ENCODE results near the gene CLMP.
"Not testable (repeated sequence)": the region's sequence is repeated elsewhere in the genome, so short reads cannot be mapped to it uniquely, and the experiment has no call there.

The CLMP gene

GRCh38 chr11:123148965-123149364 is 46.1 kb downstream of the CLMP start:
- Histone ChIP-seq H3K36me3 (ENCODE audit: insufficient read depth, low read length) (no peaks in the 10 kb centered on the region), H3K9ac (ENCODE audit: low read depth, low read length) (no peak overlapping the region), H3K4me1 (ENCODE audit: insufficient read depth, low read length) (no peaks in the 10 kb centered on the region), H3K4me3 (ENCODE audit: low read length) (no peak overlapping the region), H3K27ac (ENCODE audit: low read depth, low read length) (no peak overlapping the region), H3K9me3 (ENCODE audit: insufficient read depth, low read depth, low read length) (no peaks in the 10 kb centered on the region), H3K27me3 (ENCODE audit: insufficient read depth, low read length) (no peaks in the 10 kb centered on the region)
- WGBS, result 97% methylated on average over 4 of the region's 4 CpGs

- Histone ChIP-seq H3K36me3 (ENCODE audit: insufficient read depth, low read length) (no peaks in the 10 kb centered on the region), H3K27ac (ENCODE audit: low read depth, low read length) (no peak overlapping the region), H3K4me1 (ENCODE audit: insufficient read depth, low read length) (no peaks in the 10 kb centered on the region), H3K9me3 (ENCODE audit: insufficient read depth, low read depth, low read length) (no peaks in the 10 kb centered on the region), H3K4me3 (ENCODE audit: low read length) (no peak overlapping the region), H3K9ac (ENCODE audit: low read depth, low read length) (no peak overlapping the region), H3K27me3 (ENCODE audit: insufficient read depth, low read length) (no peaks in the 10 kb centered on the region)
- 85% methylated on average over 9 of the region's 9 CpGs for WGBS
Observed at GRCh38 chr11:123145661-123146060, 49.4 kb downstream of the CLMP start.

DNA sequence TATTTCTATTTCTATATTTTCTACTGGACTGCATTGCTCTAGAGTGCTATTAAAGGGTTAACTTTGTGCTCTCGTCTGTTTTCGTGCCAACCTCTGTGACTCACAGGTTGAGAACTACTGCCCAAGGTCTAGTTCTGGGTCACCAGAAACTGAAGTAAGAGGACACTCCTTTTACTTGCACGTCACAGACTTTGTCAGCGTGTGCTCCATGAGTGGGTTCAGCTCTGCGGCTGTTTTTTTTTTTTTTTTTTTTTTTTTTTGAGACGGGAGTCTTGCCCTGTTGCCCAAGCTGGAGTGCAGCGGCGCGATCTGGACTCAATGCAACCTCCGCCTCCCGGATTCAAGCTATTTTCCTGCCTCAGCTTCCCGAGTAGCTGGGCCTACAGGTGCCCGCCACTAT is 49.8 kb downstream of the CLMP start:
- Histone ChIP-seq H3K27me3 (ENCODE audit: insufficient read depth, low read length) (no peaks in the 10 kb centered on the region), H3K9ac (ENCODE audit: low read depth, low read length) (no peak overlapping the region), H3K9me3 (ENCODE audit: insufficient read depth, low read depth, low read length) (no peaks in the 10 kb centered on the region), H3K4me3 (ENCODE audit: low read length) (no peak overlapping the region), H3K4me1 (ENCODE audit: insufficient read depth, low read length) (no peaks in the 10 kb centered on the region), H3K27ac (ENCODE audit: low read depth, low read length) (no peak overlapping the region), H3K36me3 (ENCODE audit: insufficient read depth, low read length) (no peaks in the 10 kb centered on the region)
- 74% methylated on average over 13 of the region's 13 CpGs for WGBS

DNA sequence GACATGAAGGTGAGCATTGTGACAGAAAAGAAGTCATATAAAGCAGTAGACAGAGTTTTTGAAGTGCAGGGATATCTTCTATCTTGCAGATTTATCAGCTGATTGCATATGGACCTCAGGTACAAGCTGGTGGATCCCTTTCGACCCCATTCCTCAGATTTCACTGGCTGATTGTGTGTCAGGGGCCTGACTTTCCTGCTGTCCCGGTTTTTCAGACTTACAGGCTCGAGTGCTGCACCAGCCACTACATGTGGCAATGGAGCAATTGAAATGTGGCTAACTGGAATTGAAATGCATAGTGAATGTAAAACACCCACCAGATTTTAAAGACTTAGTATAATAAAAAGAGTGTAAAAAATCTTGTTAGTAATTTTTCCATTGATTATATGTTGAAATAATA is 50.3 kb downstream of the CLMP start:
- Histone ChIP-seq H3K27ac (ENCODE audit: low read depth, low read length) (no peak overlapping the region), H3K4me3 (ENCODE audit: low read length) (no peak overlapping the region), H3K27me3 (ENCODE audit: insufficient read depth, low read length) (no peaks in the 10 kb centered on the region)

DNA sequence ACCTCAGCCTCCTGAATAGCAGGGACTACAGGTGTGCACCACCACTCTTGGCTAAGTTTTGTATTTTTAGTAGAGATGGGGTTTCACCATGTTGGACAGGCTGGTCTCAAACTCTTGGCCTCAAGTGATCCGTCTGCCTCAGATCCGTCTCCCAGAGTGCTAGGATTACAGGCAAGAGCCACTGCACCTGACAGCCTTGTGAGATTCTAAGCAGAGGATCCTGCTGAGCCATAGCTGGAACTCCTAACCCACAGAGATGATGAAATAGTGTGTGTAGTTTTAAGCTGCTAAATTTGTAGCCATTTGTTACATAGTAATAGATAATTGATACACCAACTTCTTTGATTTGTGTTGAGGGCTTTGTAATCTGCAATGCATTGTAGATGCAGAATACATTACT is 51.1 kb downstream of the CLMP start:
- H3K27me3 ChIP-seq (ENCODE audit: insufficient read depth, low read length), result no peaks in the 10 kb centered on the region
- no peak overlapping the region for H3K9ac ChIP-seq (ENCODE audit: low read depth, low read length)
- no peak overlapping the region for H3K4me3 ChIP-seq (ENCODE audit: low read length)
- no peak overlapping the region for H3K27ac ChIP-seq (ENCODE audit: low read depth, low read length)
- no peaks in the 10 kb centered on the region for H3K4me1 ChIP-seq (ENCODE audit: insufficient read depth, low read length)
- no peaks in the 10 kb centered on the region for H3K9me3 ChIP-seq (ENCODE audit: insufficient read depth, low read depth, low read length)
- WGBS, result 94% methylated on average over 2 of the region's 2 CpGs
- H3K36me3 ChIP-seq (ENCODE audit: insufficient read depth, low read length), result no peaks in the 10 kb centered on the region

More for the DNA sequence above, 50.3 kb downstream of the CLMP start:
- WGBS, result 85% methylated on average over 3 of the region's 3 CpGs
- Histone ChIP-seq H3K36me3 (ENCODE audit: insufficient read depth, low read length) (no peaks in the 10 kb centered on the region), H3K9me3 (ENCODE audit: insufficient read depth, low read depth, low read length) (no peaks in the 10 kb centered on the region), H3K4me1 (ENCODE audit: insufficient read depth, low read length) (no peaks in the 10 kb centered on the region), H3K9ac (ENCODE audit: low read depth, low read length) (no peak overlapping the region)

- Histone ChIP-seq H3K9ac (ENCODE audit: low read depth, low read length) (no peak overlapping the region), H3K4me3 (ENCODE audit: low read length) (no peak overlapping the region), H3K36me3 (ENCODE audit: insufficient read depth, low read length) (no peaks in the 10 kb centered on the region), H3K4me1 (ENCODE audit: insufficient read depth, low read length) (no peaks in the 10 kb centered on the region), H3K9me3 (ENCODE audit: insufficient read depth, low read depth, low read length) (no peaks in the 10 kb centered on the region), H3K27ac (ENCODE audit: low read depth, low read length) (no peak overlapping the region), H3K27me3 (ENCODE audit: insufficient read depth, low read length) (no peaks in the 10 kb centered on the region)
- 90% methylated on average over 5 of the region's 5 CpGs for WGBS
Observed at GRCh38 chr11:123143476-123143875, 51.6 kb downstream of the CLMP start.

GRCh38 chr11:123139206-123139605 is 55.8 kb downstream of the CLMP start:
- no peaks in the 10 kb centered on the region for H3K27me3 ChIP-seq (ENCODE audit: insufficient read depth, low read length)
- no peak overlapping the region for H3K9ac ChIP-seq (ENCODE audit: low read depth, low read length)
- no peaks in the 10 kb centered on the region for H3K9me3 ChIP-seq (ENCODE audit: insufficient read depth, low read depth, low read length)
- H3K27ac ChIP-seq (ENCODE audit: low read depth, low read length), result no peak overlapping the region
- H3K4me3 ChIP-seq (ENCODE audit: low read length), result no peak overlapping the region
- no peaks in the 10 kb centered on the region for H3K36me3 ChIP-seq (ENCODE audit: insufficient read depth, low read length)
- peaks cover 8% of the 10 kb centered on the region; the same call in 1 of the 2 replicates for H3K4me1 ChIP-seq (ENCODE audit: insufficient read depth, low read length)
- 95% methylated on average over 4 of the region's 4 CpGs for WGBS

GRCh38 chr11:123137431-123138224 is 57.4 kb downstream of the CLMP start:
- H3K27ac ChIP-seq (ENCODE audit: low read depth, low read length), result peak overlapping the region; percentile 36; the same call in 1 of the 2 replicates
- H3K36me3 ChIP-seq (ENCODE audit: insufficient read depth, low read length), result no peaks in the 10 kb centered on the region
- WGBS, result 79% methylated on average over 23 of the region's 24 CpGs
- H3K4me3 ChIP-seq (ENCODE audit: low read length), result no peak overlapping the region
- no peaks in the 10 kb centered on the region for H3K27me3 ChIP-seq (ENCODE audit: insufficient read depth, low read length)
- peaks cover 8% of the 10 kb centered on the region; the same call in 1 of the 2 replicates for H3K4me1 ChIP-seq (ENCODE audit: insufficient read depth, low read length)
- peak overlapping the region; percentile 58; the same call in 1 of the 2 replicates for H3K9ac ChIP-seq (ENCODE audit: low read depth, low read length)
- no peaks in the 10 kb centered on the region for H3K9me3 ChIP-seq (ENCODE audit: insufficient read depth, low read depth, low read length)

DNA sequence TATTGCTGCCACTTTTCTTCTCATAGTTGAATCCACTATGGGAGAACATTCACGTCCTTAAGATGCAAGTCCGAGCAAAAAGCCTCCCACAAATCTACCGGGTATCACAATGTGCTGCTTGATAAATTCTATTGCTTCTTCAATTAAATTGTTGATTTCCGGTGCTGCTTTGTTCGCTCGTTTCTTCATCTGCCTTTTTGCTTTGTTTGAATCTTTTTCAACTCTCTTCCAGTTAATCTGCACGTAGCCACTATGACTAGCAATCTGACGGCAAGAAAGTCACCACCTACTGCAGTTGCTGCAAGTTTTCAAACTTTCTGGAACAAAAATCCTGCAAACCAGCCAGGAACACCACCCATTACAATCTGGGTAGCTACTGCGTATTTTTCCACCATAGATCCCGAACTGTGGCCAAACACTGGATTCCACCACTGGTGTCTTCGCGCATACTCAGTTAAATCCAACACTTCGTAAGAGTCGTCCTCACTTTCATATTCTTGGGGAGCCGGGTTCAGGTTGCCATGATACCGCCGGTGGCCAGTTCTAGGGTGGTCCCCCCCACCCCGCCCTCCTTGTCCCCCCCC is 59.1 kb downstream of the CLMP start:
- Histone ChIP-seq H3K36me3 (ENCODE audit: insufficient read depth, low read length) (no peaks in the 10 kb centered on the region), H3K9me3 (ENCODE audit: insufficient read depth, low read depth, low read length) (no peaks in the 10 kb centered on the region), H3K27ac (ENCODE audit: low read depth, low read length) (no peak overlapping the region), H3K27me3 (ENCODE audit: insufficient read depth, low read length) (no peaks in the 10 kb centered on the region), H3K4me3 (ENCODE audit: low read length) (no peak overlapping the region), H3K9ac (ENCODE audit: low read depth, low read length) (no peak overlapping the region), H3K4me1 (ENCODE audit: insufficient read depth, low read length) (peaks cover 8% of the 10 kb centered on the region; the same call in 1 of the 2 replicates)
- WGBS, result 94% methylated on average over 16 of the region's 18 CpGs

- 95% methylated on average over 6 of the region's 6 CpGs for WGBS
Observed at GRCh38 chr11:123132881-123133280, 62.2 kb downstream of the CLMP start.

GRCh38 chr11:123132034-123132766 is 62.8 kb downstream of the CLMP start:
- not testable (repeated sequence) for H3K27ac ChIP-seq (ENCODE audit: low read depth, low read length)

More at GRCh38 chr11:123132881-123133280, 62.2 kb downstream of the CLMP start:
- Histone ChIP-seq H3K9ac (ENCODE audit: low read depth, low read length) (no peak overlapping the region), H3K27ac (ENCODE audit: low read depth, low read length) (no peak overlapping the region), H3K9me3 (ENCODE audit: insufficient read depth, low read depth, low read length) (no peaks in the 10 kb centered on the region), H3K27me3 (ENCODE audit: insufficient read depth, low read length) (no peaks in the 10 kb centered on the region), H3K4me3 (ENCODE audit: low read length) (no peak overlapping the region), H3K4me1 (ENCODE audit: insufficient read depth, low read length) (peaks cover 4% of the 10 kb centered on the region; the same call in 1 of the 2 replicates), H3K36me3 (ENCODE audit: insufficient read depth, low read length) (no peaks in the 10 kb centered on the region)

More at GRCh38 chr11:123132034-123132766, 62.8 kb downstream of the CLMP start:
- H3K4me1 ChIP-seq (ENCODE audit: insufficient read depth, low read length); H3K27me3 ChIP-seq (ENCODE audit: insufficient read depth, low read length); H3K9ac ChIP-seq (ENCODE audit: low read depth, low read length); H3K36me3 ChIP-seq (ENCODE audit: insufficient read depth, low read length); H3K9me3 ChIP-seq (ENCODE audit: insufficient read depth, low read depth, low read length); H3K4me3 ChIP-seq (ENCODE audit: low read length): not testable (repeated sequence)
- WGBS, result 96% methylated on average over 7 of the region's 8 CpGs

Measured in HUES64 (cell line).